Common myeloid progenitor, CD34-positive (primary cell): ENCODE measurements around the gene DROSHA.

ENCODE experiments used
- CTCF ChIA-PET: fragments of 350-600 bp; sonication (Branson Sonifier 250); formaldehyde crosslinking; loops from one replicate; lab custom pipeline; 2021; ENCODE audit warnings: antibody characterized with exemption; lab: Charles Lee
- POLR2A ChIA-PET: fragments of 350-600 bp; sonication (Branson Sonifier 250); formaldehyde crosslinking; loops from one replicate; lab custom pipeline; 2021; ENCODE audit warnings: antibody characterized with exemption; lab: Charles Lee
- DNase-seq, 3 donors: peaks; one replicate each; pipeline versions ENCODE4 v3.0.0 to v3.0.0-alpha.2; 2013
- H3K27ac ChIP-seq, 2 experiments: 1 replicate in 1 of 2; 2 replicates in 1 of 2; pipeline ENCODE4 v1.7.0; 2013; ENCODE audit warnings: inconsistent platforms in 2 of 2, low read length in 2 of 2, mild to moderate bottlenecking in 2 of 2, low read depth in 1 of 2, moderate library complexity in 1 of 2; ENCODE audit not compliant: severe bottlenecking in 2 of 2, insufficient read depth in 1 of 2, poor library complexity in 1 of 2
- H3K27me3 ChIP-seq, 5 experiments: replicated peaks in 2 of 5; 1 replicate in 3 of 5; 2 replicates in 2 of 5; pipeline versions ENCODE4 v1.6.1 to v1.7.0; 2013; ENCODE audit warnings: low read length in 4 of 5, mild to moderate bottlenecking in 2 of 5, moderate library complexity in 2 of 5, inconsistent platforms in 1 of 5; ENCODE audit not compliant: insufficient read depth in 5 of 5, control insufficient read depth in 4 of 5
- H3K36me3 ChIP-seq, 4 experiments: 1 replicate in 2 of 4; 2 replicates in 2 of 4; pipeline versions ENCODE4 v1.6.1 to v1.7.0; 2013; ENCODE audit warnings: low read length in 3 of 4, control low read depth in 1 of 4, mild to moderate bottlenecking in 1 of 4; ENCODE audit not compliant: control insufficient read depth in 4 of 4, insufficient read depth in 4 of 4
- H3K4me1 ChIP-seq, 4 experiments: 1 replicate in 3 of 4; 2 replicates in 1 of 4; pipeline versions ENCODE4 v1.6.1 to v1.7.1; 2013; ENCODE audit warnings: low read length in 3 of 4, mild to moderate bottlenecking in 3 of 4, control low read depth in 1 of 4, inconsistent platforms in 1 of 4, moderate library complexity in 1 of 4; ENCODE audit not compliant: control insufficient read depth in 4 of 4, insufficient read depth in 4 of 4; ENCODE audit errors: control extremely low read depth in 1 of 4
- H3K4me3 ChIP-seq, 7 experiments: 1 replicate in 4 of 7; 2 replicates in 3 of 7; pipeline versions ENCODE4 v1.5.1 to v1.7.0; 2013; ENCODE audit warnings: mild to moderate bottlenecking in 7 of 7, low read length in 6 of 7, moderate library complexity in 6 of 7, inconsistent platforms in 2 of 7, low read depth in 2 of 7, control low read depth in 1 of 7; ENCODE audit not compliant: insufficient read depth in 4 of 7, control insufficient read depth in 1 of 7; ENCODE audit errors: extremely low read depth in 1 of 7
- H3K9me3 ChIP-seq, 5 experiments: 1 replicate in 4 of 5; 2 replicates in 1 of 5; pipeline versions ENCODE4 v1.6.1 to v1.7.1; 2013; ENCODE audit warnings: low read length in 4 of 5, mild to moderate bottlenecking in 2 of 5, inconsistent platforms in 1 of 5, low read depth in 1 of 5, moderate library complexity in 1 of 5; ENCODE audit not compliant: control insufficient read depth in 4 of 5, insufficient read depth in 2 of 5; ENCODE audit errors: control extremely low read depth in 1 of 5
- WGBS: methylation state at CpG from one replicate; pipeline ENCODE4 v1.1.5; 2013; ENCODE audit not compliant: insufficient coverage; 5-methylcytosine and 5-hydroxymethylcytosine counted together

DROSHA gene

DNA sequence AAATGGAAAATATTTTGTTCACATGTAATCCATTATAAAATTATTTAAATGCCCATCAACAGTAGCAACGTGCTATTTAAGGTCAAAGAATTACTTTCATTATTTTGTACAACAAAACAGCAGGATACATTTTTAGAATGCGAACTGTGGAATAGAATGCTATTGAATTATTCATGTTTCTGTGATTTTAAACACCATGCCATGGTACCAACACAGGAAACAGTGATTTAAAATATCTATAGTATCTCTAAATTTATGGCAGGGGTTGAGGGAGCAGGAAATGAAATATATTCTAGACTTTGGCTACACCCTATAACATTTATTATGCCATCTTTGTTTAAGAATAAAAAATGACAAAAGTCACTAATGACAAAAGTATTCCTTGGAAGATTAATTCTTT is 62.4 kb downstream of the DROSHA start:
- Histone ChIP-seq H3K4me1 (peaks cover 0 to 8% (median 1%) of the 10 kb centered on the region in 4 experiments), H3K9me3 (no peaks in the 10 kb centered on the region), H3K4me3 (no peak overlapping the region), H3K27me3 (no peaks in the 10 kb centered on the region), H3K36me3 (peaks cover 11 to 52% (median 29%) of the 10 kb centered on the region in 4 experiments), H3K27ac (no peak overlapping the region)
- no CpG with 5 or more reads among the region's 2 CpGs for WGBS
- ChIA-PET CTCF (no interaction called here), POLR2A (no interaction called here)
- no peak for DNase-seq

GRCh38 chr5:31465291-31465690 is 66.6 kb downstream of the DROSHA start:
- H3K36me3 ChIP-seq, result peaks cover 41 to 74% (median 57%) of the 10 kb centered on the region in 4 experiments
- H3K27me3 ChIP-seq, result no peaks in the 10 kb centered on the region
- peaks cover 2 to 24% (median 9%) of the 10 kb centered on the region in 5 experiments for H3K9me3 ChIP-seq
- WGBS, result no CpG with 5 or more reads among the region's 1 CpG
- H3K4me3 ChIP-seq, result no peak overlapping the region
- POLR2A ChIA-PET, result no interaction called here
- CTCF ChIA-PET, result interaction anchor here (0.8 kb wide), 1 partner anchor 1654 kb away, joined by 3 read pairs; no protein-coding TSS in a partner anchor
- no peak for DNase-seq
- peaks cover 0 to 2% (median 0%) of the 10 kb centered on the region in 4 experiments for H3K4me1 ChIP-seq
- H3K27ac ChIP-seq, result no peak overlapping the region

DNA sequence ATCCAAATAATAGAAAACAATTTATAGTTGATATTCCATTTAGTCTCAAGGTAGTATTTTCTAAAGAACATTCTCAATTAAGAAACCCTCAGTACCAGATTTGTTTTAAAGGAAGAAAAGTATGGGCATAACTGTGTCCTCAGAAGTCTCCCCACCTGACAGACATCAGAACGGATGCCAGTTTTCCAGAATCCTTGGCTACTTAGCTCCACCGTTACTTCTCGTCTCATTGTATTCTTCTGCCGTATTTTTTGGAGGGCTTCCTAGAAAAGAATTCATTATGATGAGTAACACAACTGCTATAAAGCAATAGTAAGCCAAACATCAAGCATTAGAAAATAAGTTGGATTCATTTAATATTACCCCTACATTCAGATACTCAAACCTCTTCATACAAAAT is 67.8 kb downstream of the DROSHA start:
- no peak overlapping the region for H3K4me3 ChIP-seq
- no peaks in the 10 kb centered on the region for H3K27me3 ChIP-seq
- ChIA-PET CTCF (no interaction called here), POLR2A (no interaction called here)
- H3K27ac ChIP-seq, result no peak overlapping the region
- no peaks in the 10 kb centered on the region for H3K4me1 ChIP-seq
- WGBS, result 100% methylated on average over 3 of the region's 4 CpGs
- peaks cover 43 to 85% (median 65%) of the 10 kb centered on the region in 4 experiments for H3K36me3 ChIP-seq
- no peak for DNase-seq
- H3K9me3 ChIP-seq, result peaks cover 2 to 29% (median 9%) of the 10 kb centered on the region in 5 experiments

GRCh38 chr5:31463351-31463750 is 68.5 kb downstream of the DROSHA start:
- H3K27me3 ChIP-seq, result no peaks in the 10 kb centered on the region
- ChIA-PET CTCF (interaction anchor here (1.4 kb wide), 1 partner anchor 32 kb away, joined by 3 read pairs; no protein-coding TSS in a partner anchor), POLR2A (no interaction called here)
- no peak overlapping the region for H3K27ac ChIP-seq
- DNase-seq, result no peak
- H3K4me1 ChIP-seq, result no peaks in the 10 kb centered on the region
- no peak overlapping the region for H3K4me3 ChIP-seq
- H3K9me3 ChIP-seq, result peaks cover 2 to 30% (median 9%) of the 10 kb centered on the region in 5 experiments
- WGBS, result no CpG with 5 or more reads among the region's 2 CpGs
- peaks cover 41 to 93% (median 67%) of the 10 kb centered on the region in 4 experiments for H3K36me3 ChIP-seq

DNA sequence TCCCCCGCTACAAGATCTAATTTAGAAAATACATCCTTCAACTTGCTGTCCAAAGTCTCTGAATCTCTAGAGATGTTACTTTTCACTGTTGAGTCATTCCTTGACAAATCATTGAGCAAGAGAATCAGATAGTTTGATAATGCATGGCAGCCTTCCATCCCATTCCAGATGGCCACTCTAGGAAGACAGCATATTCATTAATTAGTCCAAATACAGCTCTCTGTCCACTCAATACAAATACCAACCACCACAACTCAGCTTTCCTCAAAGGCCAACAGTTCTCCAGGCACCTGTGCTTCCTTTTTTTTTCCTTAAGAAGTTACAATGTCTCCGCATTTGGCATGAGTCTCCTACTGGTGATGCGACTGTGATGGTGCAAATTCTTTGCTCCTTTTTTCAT is 72.3 kb downstream of the DROSHA start:
- DNase-seq, result no peak
- 100% methylated on average over 3 of the region's 3 CpGs for WGBS
- peaks cover 7 to 50% (median 13%) of the 10 kb centered on the region in 5 experiments for H3K9me3 ChIP-seq
- ChIA-PET POLR2A (no interaction called here), CTCF (no interaction called here)
- no peak overlapping the region for H3K4me3 ChIP-seq
- no peaks in the 10 kb centered on the region for H3K4me1 ChIP-seq
- no peaks in the 10 kb centered on the region for H3K27me3 ChIP-seq
- no peak overlapping the region for H3K27ac ChIP-seq
- H3K36me3 ChIP-seq, result peaks cover 39 to 96% (median 60%) of the 10 kb centered on the region in 4 experiments

DNA sequence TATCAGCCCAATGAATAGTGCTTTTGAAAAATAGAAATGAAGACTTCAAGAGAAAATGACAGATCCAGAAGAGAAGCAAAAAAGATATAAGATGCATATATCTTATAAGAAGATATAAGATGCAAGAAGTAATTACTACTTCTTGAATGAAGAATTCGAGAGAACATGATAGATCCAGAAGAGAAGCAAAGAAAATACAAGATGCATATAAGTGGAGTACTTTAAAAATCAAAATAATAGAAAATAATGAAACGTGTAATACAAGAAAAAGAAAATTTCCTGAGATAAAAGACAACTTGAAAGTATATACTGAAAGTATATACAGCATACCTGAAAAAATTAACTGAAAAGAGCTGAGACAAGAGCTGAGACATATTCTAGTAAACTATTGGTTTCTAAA is 76.7 kb downstream of the DROSHA start:
- H3K27me3 ChIP-seq, result no peaks in the 10 kb centered on the region
- CTCF ChIA-PET, result no interaction called here
- no peak overlapping the region for H3K27ac ChIP-seq
- WGBS, result no CpG with 5 or more reads among the region's 2 CpGs
- peaks cover 3 to 26% (median 5%) of the 10 kb centered on the region in 5 experiments for H3K9me3 ChIP-seq
- H3K4me1 ChIP-seq, result no peaks in the 10 kb centered on the region
- no peak overlapping the region for H3K4me3 ChIP-seq
- POLR2A ChIA-PET, result no interaction called here
- no peak for DNase-seq
- H3K36me3 ChIP-seq, result peaks cover 16 to 63% (median 34%) of the 10 kb centered on the region in 4 experiments

DNA sequence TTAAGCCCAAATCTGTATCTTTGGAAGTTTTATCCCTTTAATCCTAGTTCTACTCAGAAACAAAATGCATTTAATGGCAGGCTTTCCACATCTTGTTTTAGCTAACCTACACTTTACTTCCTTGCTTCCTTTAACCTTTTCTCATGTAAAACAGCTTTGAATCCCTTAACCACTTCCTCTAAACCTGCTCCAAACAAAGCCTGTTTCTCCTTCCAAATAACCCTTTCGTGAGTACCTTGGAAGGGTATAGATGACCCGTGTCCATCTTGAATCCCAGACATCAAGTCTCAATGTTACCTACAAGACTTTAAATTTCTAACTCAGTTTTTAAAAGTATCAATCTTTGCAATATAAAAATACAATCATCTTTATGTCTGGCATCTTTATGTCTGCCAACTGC is 78.4 kb downstream of the DROSHA start:
- H3K4me1 ChIP-seq, result no peaks in the 10 kb centered on the region
- no peak overlapping the region for H3K4me3 ChIP-seq
- H3K36me3 ChIP-seq, result peaks cover 19 to 63% (median 34%) of the 10 kb centered on the region in 4 experiments
- POLR2A ChIA-PET, result no interaction called here
- CTCF ChIA-PET, result no interaction called here
- 90% methylated on average over 2 of the region's 2 CpGs for WGBS
- no peak for DNase-seq
- no peaks in the 10 kb centered on the region for H3K27me3 ChIP-seq
- no peak overlapping the region for H3K27ac ChIP-seq
- H3K9me3 ChIP-seq, result peaks cover under 1 to 19% (median 5%) of the 10 kb centered on the region in 5 experiments
